Left renal cortex interstitium (tissue), 4 donors: ENCODE data around the gene FCGR3B. TPM values are rescaled to one million over a fixed set of nuclear protein-coding genes. Genes with fewer than 3 reads are reported as not detected.
"Not testable (repeated sequence)": the region's sequence is repeated elsewhere in the genome, so short reads cannot be mapped to it uniquely, and the experiment has no call there.

Source experiments
- DNase-seq, 4 donors: peaks; one replicate each; pipeline ENCODE4 v3.0.0-alpha.2; 2013; ENCODE audit warnings: low read depth in 4 of 4, low spot score in 2 of 4, missing footprints in 1 of 4
- polyA plus RNA-seq, 4 donors: library from polyadenylated mRNA; unstranded; fragments of 120-200 nt; gene quantifications; one replicate each; pipeline ENCODE4 v1.2.1, GENCODE V29; 2013; ENCODE audit not compliant: insufficient read length in 4 of 4

FCGR3B gene
- polyA plus RNA-seq, 4 donors: 0.22 to 1.3 (median 0.72) TPM; not detected in 1

DNA sequence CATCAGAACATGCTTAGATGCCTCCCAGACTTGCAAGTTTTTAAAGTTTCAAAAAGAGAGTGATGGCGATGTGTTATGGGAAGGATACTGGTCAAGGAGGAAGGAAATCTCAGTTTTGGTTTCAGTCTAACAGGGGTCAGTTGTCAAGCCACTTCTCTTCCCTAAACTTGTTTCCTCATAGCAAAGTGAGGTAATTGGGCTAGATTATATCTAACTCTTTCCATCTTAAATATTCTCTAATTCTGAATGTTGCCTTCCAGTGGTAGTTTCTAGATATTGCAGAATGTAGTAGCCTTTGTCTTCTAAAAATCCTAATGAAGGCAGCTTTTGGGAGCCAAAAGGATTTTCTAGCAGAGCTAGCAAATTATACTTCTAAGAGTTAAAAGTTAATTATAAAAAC is 11.7 kb upstream of the FCGR3B start:
- DNase-seq: not testable (repeated sequence)

DNA sequence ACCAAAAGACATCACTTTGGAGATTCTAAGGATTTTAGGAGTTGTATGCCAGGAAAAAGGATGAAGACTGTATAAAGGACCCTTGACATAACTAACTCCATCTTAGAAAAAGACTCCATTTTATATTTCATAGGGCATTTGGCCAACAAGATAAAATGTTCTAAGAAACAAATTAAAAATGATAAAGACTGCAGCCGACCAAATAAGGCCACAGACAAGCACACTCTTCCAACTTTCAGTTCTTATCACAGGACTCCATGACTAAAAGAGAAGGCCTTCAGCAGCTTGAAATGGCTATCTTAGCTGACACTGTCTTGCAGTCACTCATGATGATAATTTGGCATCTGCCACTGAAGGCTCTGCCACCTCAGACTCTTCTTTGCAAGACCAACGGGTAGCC is 8.2 kb upstream of the FCGR3B start:
- not testable (repeated sequence) for DNase-seq

DNA sequence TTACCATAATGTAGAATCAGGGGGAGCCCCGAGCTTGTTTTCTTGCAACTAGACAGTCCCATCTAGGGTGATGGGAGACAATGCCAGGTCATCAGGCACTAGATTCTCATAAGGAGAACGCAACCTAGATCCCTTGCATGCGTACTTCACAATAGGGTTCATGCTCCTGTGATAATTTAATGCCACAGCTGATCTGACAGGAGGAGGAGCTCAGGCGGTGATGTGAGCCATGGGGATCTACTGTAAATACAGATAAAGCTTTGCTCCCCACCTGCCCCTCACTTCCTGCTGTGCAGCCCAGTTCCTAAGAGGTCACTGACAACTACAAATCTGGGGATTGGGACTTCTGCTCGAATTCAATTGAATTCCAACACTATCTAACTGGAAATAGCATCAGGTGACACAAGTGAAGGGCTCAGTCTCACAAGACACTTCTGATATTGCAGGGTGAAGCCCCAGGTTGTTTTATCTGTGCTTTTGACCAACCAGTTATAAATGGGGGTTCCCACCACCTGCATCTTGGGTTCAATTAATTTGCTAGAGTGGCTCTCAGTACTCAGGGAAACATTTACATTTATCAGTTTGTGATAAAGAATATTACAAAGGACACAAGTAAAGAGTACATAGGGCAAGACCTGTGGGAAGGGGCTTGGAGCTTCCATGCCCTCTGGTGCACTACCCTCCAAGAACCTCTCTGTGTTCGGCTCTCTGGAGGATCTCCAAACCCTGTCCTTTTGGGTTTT is 7.4 kb upstream of the FCGR3B start:
- DNase-seq: not testable (repeated sequence)

DNA sequence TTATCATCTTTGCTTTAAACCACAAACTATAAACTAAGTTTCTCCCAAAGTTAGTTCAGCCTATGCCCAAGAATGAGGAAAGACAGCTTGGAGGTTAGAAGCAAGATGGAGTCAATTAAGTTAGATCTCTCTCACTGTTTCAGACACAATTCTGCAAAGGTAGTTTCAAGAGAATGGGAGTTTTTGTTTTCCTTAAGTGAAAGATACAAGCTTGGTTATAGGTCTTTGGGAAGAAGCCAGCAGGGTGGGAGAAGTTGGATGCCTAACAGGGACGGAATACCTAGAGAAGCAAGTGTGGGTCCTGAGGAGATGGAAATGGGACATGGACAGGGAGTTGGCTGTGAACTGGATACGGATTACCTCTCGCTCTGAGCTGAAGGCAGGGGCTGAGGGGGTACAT is 6.0 kb upstream of the FCGR3B start:
- not testable (repeated sequence) for DNase-seq

DNA sequence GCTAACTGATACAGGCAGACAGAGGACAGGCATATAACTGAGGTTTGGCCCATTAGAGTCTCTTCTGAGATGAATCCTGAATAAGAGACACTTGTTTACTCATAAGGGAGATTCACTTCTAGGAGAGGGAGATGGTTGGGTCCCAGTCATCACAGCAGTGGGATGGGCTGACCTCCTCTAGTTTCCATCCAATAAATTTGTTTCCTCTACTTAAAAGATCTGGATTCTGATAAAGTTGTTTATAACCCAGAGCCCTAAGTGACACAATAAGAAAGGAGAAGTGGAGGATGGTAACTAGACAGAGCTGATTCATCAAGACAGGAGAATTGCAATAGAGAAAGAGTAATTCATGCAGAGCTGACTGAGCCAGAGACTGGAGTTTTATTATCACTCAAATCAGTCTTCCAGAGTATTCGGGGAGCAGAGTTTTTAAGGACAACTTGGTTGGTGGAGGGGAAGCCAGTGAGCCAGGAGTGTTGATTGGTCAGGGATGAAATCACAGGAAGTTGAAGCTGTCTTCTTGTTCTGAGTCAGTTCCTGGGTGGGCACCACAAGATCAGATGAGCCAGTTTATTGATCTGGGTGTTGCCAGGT is 5.3 kb upstream of the FCGR3B start:
- DNase-seq: not testable (repeated sequence)

DNA sequence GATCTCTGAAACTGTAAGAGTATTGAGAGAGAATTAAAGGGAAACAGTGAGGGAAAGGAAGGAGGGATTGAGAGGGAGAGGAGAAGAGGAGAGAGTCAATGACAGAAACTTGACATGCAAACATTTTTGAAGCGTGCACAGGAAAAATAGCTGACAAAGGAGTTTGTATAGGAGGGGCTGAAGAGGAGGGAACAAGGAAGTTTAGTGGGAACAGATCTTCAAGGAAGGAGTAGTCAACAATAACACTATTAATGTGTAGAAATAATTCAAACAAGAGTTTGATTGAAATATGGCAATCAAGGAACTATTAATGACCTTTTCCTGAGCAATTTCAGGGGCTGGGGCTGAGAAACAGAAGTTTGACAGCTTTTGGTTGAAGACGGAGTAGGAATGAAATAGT is 4.0 kb upstream of the FCGR3B start:
- not testable (repeated sequence) for DNase-seq

DNA sequence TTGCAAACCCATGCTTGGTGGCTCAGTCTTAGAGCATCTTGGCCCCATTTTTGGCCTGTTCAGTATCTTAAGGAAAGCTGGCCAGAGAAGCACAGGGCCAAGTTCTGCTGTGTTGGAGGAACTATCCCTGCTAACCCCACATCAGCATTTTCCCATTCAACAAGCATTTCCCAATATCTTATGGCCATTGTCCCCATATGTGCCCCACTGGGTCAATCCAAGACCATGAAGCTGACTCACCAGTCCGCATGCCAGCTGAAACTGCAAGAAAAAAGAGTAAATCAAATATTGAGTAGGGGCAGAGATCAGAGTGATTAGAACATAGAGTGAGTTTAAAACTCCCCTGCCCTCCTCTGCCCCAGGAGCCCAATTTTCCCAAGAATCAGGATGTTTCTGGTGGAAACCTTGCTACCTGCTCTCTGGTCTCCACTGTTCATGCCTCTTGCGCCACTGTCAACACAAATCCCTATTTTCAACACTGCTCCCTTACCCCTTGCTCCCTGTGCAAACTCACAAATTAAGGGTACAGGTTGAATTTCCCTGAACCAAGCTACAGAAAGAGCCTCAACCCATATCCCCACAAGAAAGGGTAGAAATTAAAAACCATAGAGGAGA is 741 bp downstream of the FCGR3B start:
- DNase-seq: not testable (repeated sequence)

DNA sequence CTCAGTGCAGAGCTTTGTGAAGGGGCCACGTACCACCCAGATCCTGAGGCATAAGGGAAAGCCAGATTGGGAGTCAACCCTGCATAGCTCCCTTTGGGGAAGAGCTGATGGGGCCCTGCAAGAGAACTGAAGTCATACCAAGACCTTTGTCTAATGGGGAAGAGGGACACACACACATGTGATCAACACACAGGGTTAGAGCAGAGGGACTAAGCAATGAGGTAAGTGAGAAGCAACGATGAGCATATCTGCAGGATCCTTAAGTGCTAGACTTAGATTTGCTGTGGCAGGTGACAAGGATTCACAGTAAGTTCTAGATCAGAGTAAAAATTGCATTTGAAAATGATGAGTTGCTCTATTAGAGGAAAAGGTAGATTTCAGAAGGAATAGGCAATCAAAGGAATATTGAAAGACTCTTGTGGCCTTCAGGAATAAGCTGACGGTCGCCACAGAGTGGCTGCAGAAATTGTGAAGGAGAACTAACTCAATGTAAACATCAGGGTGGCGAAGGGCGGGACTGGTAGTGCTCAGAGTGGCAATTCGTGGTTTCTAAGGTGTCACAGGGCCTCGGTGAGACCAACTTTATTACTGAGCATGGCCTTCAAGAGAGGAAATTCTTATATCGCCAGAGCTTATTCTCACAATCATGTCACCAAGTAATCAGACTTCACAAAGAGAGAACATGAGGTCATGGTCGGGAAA is 4.4 kb downstream of the FCGR3B start:
- DNase-seq: not testable (repeated sequence)

DNA sequence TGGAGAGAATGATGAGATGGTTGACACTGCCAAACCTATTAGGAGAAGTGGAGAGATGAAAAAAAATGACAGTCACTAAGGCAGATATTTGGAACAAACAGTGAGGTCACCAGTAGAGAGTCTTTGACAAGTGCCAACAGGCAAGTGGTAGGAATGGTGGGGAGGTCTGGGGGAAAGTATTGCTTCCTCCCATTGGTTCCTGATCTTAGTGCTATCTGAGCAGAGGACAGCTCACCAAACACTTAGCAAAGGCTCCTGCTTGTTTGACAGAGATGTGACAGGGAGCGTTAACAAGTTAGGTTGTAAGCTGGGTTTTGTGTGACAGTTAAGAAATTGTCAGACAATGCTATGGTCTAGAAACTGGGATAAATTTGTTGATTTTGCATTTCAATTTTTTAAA is 6.4 kb downstream of the FCGR3B start:
- not testable (repeated sequence) for DNase-seq

DNA sequence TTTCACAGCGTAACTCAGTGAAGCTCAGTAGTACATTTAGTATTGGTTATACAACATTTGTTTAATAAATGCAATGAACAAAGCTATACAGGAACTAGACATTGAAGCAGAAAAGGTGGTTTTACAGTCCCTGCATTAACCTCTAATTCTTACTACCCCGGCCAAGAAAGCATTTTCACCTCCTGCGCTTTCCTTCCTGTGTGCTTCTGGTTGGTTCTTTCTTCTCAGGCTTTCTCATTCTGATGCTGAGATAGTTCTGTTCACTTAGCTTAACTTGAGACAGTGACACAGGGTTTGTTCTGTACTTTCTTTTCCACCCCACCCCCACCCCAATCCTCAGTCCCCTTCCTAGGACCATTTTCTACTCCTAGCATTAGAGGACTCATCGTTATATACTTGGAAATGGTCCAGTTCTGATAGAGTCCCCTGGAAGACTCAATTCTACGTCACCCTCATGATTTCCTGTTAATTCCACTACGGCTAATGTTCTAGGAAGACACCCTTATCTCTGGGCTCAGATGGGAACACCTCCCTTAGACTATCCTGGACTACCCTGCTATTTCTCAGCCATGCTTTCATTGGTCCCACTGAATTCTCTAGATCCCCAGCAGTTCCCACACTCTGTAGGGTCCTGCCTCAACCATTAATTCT is 7.5 kb downstream of the FCGR3B start:
- not testable (repeated sequence) for DNase-seq

DNA sequence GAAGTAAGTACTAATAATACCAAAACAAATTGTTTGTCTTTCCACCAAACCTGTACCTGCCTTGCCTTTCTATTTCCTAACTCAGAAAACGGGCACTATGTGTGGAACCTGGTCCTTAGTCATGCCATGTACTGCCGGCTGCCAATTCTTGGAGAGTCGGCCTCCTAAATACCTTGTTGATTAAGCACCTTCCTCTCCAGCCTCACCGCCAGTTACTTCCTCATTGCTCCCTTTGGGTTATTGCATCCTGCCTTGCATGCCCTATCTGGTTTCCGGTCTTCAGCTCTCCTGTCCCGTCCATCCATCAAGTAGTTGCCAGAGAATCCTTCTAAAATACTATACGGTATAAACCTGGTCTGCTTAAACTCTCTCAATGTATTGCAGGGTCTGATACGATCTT is 8.9 kb downstream of the FCGR3B start:
- not testable (repeated sequence) for DNase-seq

DNA sequence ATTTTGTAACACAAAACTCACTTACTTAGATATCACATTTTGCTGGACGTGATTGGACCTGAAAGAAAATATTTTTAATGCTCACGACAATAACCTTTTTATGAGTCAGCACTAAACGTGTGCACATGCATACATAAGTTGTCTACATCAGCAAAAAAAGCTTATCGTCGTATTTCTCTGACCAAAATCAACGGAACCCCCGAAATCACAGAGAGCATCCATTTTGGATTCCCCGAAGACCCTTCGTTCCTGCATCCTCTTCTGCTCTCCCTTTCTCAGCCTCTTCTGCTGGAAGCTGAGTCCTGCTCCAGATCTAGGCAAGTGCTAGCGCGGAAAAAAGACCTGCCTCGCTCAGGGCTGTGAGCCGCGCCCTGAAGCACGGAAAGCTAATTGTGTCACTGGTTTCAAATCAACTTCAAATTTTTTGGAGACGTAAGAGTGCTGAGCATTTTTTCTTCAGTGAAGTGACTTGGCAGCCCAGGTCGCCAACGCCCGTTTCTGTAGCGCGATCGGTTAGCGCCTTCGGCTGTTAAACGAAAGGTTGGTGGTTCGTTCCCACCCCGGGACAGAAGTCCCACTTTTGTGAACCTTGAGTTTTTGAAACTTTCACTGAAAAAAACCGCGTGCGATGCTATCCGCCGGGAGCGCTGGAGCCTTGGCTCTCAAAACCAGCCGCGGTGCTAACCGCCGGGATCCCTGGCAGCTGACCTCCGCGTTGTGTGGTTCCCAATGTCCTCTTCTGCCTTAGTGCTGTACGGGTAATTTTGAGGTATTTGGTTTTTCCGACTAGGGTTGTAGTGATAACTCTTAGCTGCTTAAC is 9.6 kb downstream of the FCGR3B start:
- peak in 2 of 4 donors; percentile 47 to 50 for DNase-seq

DNA sequence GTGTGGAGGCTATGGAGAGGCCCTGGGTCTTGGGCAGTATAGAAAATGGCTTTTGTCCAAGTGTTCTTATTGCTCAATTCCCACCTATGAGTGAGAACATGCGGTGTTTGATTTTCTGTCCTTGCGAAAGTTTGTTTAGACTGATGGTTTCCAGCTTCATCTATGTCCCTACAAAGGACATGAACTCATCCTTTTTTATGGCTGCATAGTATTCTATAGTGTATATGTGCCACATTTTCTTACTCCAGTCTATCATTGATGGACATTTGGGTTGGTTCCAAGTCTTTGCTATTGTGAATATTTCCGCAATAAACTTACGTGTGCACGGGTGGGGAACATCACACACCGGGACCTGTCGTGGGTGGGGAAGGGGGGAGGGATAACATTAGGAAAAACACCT is 10.6 kb downstream of the FCGR3B start:
- DNase-seq: not testable (repeated sequence)

DNA sequence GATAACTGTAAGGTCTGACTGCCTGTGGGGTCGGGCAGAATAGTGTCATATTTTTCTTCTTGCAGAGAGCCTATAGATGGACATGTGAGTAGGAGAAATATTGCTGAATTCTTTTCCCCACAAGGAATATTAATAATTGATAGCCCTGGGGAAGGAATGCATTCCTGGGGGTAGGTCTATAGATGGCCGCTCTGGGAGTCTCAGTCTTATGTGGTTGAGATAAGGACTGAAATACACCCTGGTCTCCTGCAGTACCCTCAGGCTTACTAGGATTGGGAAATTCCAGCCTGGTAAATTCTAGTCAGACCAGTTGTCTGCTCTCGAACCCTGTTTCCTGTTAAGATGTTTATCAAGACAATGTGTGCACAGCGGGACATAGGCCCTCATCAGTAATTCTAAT is 12.5 kb downstream of the FCGR3B start:
- DNase-seq: not testable (repeated sequence)

DNA sequence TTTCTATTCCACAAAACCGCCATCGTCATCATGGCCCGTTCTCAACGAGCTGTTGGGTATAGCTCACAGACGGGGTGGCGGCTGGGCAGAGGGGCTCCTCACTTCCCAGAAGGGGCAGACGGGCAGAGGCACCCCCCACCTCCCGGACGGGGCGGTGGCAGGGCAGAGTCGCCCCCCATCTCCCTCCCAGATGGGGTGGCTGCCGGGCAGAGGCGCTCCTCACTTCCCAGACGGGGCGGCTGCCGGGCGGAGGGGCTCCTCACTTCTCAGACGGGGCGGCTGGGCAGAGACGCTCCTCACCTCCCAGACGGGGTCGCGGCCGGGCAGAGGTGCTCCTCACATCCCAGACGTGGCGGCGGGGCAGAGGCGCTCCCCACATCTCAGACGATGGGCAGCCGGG is 14.6 kb downstream of the FCGR3B start:
- DNase-seq: not testable (repeated sequence)

DNA sequence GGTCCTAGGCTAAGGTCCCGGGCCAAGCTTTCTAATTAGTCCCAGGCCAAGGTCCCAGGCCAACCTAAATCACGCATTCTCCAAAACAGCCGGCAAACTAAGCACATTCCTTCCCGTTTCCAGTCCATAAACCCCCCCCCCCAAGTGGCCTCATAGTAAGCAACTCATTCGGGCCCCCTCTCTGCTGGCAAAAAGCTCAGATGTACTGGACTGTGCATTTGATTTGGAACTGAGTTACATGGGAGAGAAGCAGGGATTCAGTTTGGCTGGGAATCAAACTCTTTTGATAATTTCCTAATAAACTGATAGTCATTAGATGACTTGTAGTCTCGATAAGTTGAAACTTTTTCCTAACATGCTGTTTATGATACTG is 17.8 kb downstream of the FCGR3B start:
- peak; percentile 21 to 57 (median 56) for DNase-seq

DNA sequence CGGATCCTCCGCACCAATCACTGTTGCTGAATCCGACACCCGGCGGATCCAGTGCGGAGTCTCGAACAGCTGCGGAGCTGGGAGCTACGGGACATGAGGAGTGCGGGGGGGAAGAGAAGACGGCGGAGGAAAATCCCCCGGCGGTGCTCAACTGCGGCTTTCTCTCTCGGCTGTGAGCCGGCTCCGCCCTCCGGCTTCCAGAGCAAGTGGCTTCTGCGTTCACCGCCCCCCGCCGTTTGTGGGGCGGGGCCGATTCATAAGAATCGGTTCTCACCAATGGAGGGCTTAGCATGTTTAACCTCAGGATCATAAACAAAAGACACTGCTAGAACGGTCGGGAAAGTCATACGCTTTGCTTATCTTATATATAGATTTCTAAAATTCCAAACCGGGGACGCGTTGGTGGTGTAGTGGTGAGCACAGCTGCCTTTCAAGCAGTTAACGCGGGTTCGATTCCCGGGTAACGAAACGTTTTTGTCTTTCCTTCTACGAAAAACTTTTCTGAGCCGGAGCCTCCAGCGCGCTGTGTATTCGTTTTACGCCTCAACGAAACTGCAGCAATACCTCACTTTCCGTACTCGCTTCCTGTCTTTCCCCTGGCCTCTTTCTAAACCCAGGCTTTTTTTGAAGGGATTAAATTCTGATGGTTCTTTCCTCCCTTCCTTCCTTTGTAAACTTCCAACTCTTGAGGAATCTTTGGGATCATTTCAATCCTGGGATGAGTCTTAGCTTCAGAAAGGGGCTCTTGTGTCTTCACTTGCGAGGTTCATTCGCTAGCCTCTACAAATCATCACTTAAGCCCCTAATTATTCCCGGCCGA is 18.4 kb downstream of the FCGR3B start:
- DNase-seq: peak; percentile 93 to 97 (median 94)

DNA sequence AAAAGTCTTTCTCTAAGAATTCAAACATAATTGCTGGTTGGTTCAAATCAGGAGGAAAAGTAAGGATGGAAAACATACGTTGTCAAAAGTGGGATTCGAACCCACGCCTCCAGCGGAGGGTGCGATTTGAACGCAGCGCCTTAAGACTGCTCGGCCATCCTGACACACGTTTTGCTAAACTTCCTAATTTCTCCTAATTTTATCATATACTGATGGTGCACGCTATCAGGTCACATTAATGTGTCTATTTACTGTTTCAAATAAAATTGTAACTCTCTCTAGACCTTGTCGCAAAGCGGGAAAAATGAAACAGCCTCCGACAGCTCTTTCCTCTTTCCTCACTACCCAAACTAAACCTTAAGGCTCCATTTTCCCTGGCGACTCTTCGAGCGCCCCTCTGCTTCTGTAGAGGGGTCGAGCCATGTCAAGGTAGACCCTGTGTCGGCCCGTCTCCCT is 19.1 kb downstream of the FCGR3B start:
- DNase-seq: peak in 3 of 4 donors; percentile 32 to 64 (median 56)

DNA sequence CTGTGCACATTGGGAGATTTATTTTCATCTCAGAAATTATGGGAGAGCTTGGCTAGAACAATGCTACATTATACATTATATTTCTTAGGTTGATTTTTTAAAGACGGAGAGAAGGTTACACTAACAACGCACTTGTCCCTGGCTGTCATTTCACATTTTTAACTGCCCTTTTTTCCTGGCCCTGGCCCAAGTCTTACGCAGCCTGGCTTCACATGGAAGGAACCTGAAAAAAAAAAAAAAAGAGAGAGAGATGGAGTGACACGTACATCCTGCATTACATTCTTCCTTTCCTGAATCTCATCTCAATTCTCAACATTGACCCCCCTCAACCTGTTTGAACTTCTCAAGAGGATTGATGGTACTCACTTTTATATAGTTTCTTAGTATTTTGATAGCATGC is 20.8 kb downstream of the FCGR3B start:
- DNase-seq: not testable (repeated sequence)
